ENCODE results near the gene P2RY4.
"Not testable (repeated sequence)": the region's sequence is repeated elsewhere in the genome, so short reads cannot be mapped to it uniquely, and the experiment has no call there.

Gene P2RY4

DNA sequence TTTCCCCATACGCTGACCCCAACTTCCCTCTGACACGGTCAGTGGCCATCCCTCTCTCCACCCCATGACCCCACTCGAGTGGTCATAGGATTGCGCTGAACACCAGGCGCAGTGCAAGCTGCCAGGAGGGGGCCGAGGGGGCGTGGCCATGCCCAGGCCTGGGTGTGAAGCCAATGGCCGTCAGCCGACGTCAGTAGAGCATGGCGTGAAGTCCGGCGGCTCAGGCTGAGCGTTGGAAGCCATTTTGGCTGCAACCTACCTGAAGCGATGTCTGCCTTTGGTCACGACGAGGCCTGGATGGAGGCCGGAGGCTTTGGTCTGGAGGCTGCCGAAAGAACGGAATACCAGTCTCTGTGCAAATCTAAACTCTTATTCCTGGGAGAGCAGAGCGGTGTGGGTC, 21.9 kb upstream of the P2RY4 start, which contains the start of gene RAB41:
RAB41 (plus strand) TSS at position 222 of the 400 bp plus-strand sequence; CDS start at position 268, 46 bp downstream.
- DNase-seq (ENCODE audit: low read depth) = no peak
- TF ChIP-seq, protein P1, sequence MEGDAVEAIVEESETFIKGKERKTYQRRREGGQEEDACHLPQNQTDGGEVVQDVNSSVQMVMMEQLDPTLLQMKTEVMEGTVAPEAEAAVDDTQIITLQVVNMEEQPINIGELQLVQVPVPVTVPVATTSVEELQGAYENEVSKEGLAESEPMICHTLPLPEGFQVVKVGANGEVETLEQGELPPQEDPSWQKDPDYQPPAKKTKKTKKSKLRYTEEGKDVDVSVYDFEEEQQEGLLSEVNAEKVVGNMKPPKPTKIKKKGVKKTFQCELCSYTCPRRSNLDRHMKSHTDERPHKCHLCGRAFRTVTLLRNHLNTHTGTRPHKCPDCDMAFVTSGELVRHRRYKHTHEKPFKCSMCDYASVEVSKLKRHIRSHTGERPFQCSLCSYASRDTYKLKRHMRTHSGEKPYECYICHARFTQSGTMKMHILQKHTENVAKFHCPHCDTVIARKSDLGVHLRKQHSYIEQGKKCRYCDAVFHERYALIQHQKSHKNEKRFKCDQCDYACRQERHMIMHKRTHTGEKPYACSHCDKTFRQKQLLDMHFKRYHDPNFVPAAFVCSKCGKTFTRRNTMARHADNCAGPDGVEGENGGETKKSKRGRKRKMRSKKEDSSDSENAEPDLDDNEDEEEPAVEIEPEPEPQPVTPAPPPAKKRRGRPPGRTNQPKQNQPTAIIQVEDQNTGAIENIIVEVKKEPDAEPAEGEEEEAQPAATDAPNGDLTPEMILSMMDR (IDR thresholded peaks at IDR 0.05; ENCODE audit: control insufficient read depth, insufficient read depth, low read depth, low read length, missing control alignments) = no peak
- H3K4me3 ChIP-seq (ENCODE audit: control insufficient read depth, low read depth, low read length) = no peak within 1 kb of the TSS

GRCh38 chrX:70280573-70280972, 20.6 kb upstream of the P2RY4 start:
- TF ChIP-seq, protein P1 (IDR thresholded peaks at IDR 0.05; ENCODE audit: control insufficient read depth, insufficient read depth, low read depth, low read length, missing control alignments) = no peak
- no peak for DNase-seq (ENCODE audit: low read depth)
- no peak overlapping the region for H3K4me3 ChIP-seq (ENCODE audit: control insufficient read depth, low read depth, low read length)

DNA sequence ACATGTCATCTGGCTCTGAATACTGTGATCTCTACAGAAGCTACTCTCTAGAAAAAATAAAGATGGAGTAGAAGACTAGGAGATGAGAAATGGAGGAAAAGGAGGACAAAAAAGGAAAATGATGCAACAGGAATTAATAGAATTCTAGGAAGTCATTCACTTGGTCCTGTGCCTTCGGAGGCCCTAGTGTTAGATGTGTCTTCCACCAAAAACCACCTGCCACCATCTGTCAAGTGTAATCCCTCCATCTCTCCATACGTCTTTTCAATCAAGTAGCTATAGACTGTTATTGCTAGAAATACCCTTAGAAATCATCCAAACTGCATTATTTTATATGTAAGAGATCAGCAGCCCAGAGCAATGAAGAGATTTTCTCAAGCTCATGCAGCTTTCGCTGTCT, 19.1 kb upstream of the P2RY4 start:
- DNase-seq (ENCODE audit: low read depth) = no peak
- H3K4me3 ChIP-seq (ENCODE audit: control insufficient read depth, low read depth, low read length) = no peak overlapping the region
- TF ChIP-seq, protein P1 (IDR thresholded peaks at IDR 0.05; ENCODE audit: control insufficient read depth, insufficient read depth, low read depth, low read length, missing control alignments) = no peak

DNA sequence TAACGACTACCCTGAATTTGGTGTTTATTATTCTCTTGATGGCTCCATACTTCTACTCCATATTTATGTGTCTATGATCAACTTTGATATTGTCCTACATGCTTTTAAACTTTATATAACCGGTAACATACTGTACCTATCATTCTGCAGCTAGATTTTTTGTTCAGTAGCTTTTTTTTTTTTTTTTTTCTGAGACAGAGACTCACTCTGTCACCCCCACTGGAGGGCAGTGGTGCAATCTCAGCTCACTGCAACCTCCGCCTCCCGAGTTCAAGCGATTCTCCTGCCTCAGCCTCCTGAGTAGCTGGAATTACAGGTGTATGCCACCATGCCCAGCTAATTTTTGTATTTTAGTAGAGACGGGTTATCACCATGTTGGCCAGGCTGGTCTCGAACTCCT, 14.0 kb upstream of the P2RY4 start:
- not testable (repeated sequence) for DNase-seq (ENCODE audit: low read depth); H3K4me3 ChIP-seq (ENCODE audit: control insufficient read depth, low read depth, low read length)

DNA sequence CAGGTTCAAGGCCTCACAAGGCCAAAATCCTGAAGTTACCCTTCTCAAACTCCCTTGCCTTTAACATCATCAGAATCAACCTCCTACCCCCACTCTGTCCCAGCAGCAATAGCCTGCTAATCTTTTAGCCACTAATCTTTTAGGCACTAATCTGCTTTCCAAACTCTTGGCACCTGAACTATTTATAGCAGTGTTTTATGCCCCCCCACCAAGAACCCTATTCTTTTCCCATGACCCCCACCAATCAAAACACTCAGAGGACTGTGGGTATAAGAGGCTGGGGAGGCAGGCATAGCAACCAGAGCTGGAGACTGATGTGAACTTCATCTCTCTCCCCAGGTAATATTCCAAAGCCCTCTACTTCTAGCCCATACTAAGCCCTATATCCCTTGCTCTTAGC, 8.0 kb upstream of the P2RY4 start, which contains the start of gene ARR3:
ARR3 (plus strand) TSS at position 301 of the 400 bp plus-strand sequence. CDS start 1,052 bp downstream, outside the sequence.
- no peak within 1 kb of the TSS for H3K4me3 ChIP-seq (ENCODE audit: control insufficient read depth, low read depth, low read length)
- DNase-seq (ENCODE audit: low read depth) = no peak
- TF ChIP-seq, protein P1 (IDR thresholded peaks at IDR 0.05; ENCODE audit: control insufficient read depth, insufficient read depth, low read depth, low read length, missing control alignments) = no peak

GRCh38 chrX:70264784-70265183, 4.8 kb upstream of the P2RY4 start:
- no peak overlapping the region for H3K4me3 ChIP-seq (ENCODE audit: control insufficient read depth, low read depth, low read length)
- no peak for DNase-seq (ENCODE audit: low read depth)
- TF ChIP-seq, protein P1 (IDR thresholded peaks at IDR 0.05; ENCODE audit: control insufficient read depth, insufficient read depth, low read depth, low read length, missing control alignments) = no peak

DNA sequence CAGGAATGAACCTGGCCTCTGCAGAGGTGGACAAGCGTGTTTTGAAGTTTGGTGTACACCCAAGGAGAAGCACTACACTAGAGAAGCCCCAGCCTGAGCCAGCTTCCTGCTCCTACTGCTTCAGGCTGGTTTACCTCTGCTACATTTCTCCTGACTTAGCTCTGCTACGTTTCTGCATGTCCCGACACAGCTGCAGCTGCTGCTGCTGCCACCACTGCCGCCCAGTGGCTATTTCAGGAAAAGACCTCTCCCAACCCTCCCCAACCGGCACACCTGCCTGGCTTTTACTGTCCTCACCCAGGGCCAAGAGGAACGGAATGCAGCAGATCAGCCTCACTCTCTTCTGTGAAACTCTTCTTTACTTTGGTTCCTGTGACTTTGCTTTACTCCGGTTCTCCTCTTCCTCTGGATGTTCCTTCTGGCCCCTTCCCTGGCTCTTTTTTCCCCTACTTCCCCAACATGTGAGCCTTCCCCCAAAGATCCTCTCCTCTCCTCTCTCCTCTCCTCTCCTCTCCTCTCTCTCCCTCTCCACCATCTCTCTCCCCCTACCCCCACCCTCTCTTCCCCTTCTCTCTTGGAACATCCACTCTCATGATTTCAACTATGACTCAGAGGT, 3.1 kb upstream of the P2RY4 start:
- H3K4me3 ChIP-seq (ENCODE audit: control insufficient read depth, low read depth, low read length) = no peak overlapping the region
- DNase-seq (ENCODE audit: low read depth) = no peak
- TF ChIP-seq, protein P1 (IDR thresholded peaks at IDR 0.05; ENCODE audit: control insufficient read depth, insufficient read depth, low read depth, low read length, missing control alignments) = peak; percentile 56

Measured in AG09309 (cell line).